WTC11 (cell line): ENCODE data around the gene GAGE12J. TPM values are rescaled to one million over a fixed set of nuclear protein-coding genes. Genes with fewer than 3 reads are reported as not detected.
"Not testable (repeated sequence)": the region's sequence is repeated elsewhere in the genome, so short reads cannot be mapped to it uniquely, and the experiment has no call there.

ENCODE experiments used
- ATAC-seq: fragments of 200-7000 bp; cut with Tn5 transposase; 2 replicates; pipeline ENCODE4 v1.10.0; 2021; ENCODE audit warnings: mild to moderate bottlenecking, moderate library complexity
- Bru-seq: library from RNA; stranded (reverse); fragments of 400-500 nt; gene quantifications from one replicate; lab custom pipeline; 2021; lab: Mats Ljungman, UMichigan
- CTCF ChIA-PET: fragments of 300-600 bp; sonication (Branson Sonifier 250); formaldehyde crosslinking; loops from one replicate; lab custom pipeline; 2021; ENCODE audit warnings: antibody characterized with exemption; lab: Charles Lee
- POLR2A ChIA-PET: fragments of 350-600 bp; sonication (Branson Sonifier 250); formaldehyde crosslinking; loops from one replicate; lab custom pipeline; 2021; ENCODE audit warnings: antibody characterized with exemption; lab: Charles Lee
- DNase-seq: peaks from one replicate; pipeline ENCODE4 v3.0.0; 2021; ENCODE audit warnings: low spot score
- H3K27ac Mint-ChIP-seq: 2 replicates; pipeline ENCODE4 v1.8.0; 2021; ENCODE audit warnings: mixed read lengths
- H3K27me3 Mint-ChIP-seq: 2 replicates; pipeline ENCODE4 v1.8.0; 2021; ENCODE audit warnings: low read depth, mild to moderate bottlenecking, moderate library complexity, mixed read lengths
- H3K36me3 Mint-ChIP-seq: 2 replicates; pipeline ENCODE4 v1.8.0; 2021; ENCODE audit warnings: mixed read lengths
- H3K4me1 Mint-ChIP-seq: 2 replicates; pipeline ENCODE4 v1.8.0; 2022; ENCODE audit warnings: mixed read lengths
- H3K4me3 Mint-ChIP-seq: 2 replicates; pipeline ENCODE4 v1.8.0; 2021; ENCODE audit warnings: mild to moderate bottlenecking, moderate library complexity, mixed read lengths
- H3K9me3 Mint-ChIP-seq: 2 replicates; pipeline ENCODE4 v1.8.0; 2021; ENCODE audit warnings: mixed read lengths
- CREB1 ChIP-seq: sonication (generic); formaldehyde crosslinking; IDR thresholded peaks from 2 replicates; pipeline ENCODE4 v1.8.0; 2023; ENCODE audit warnings: mild to moderate bottlenecking, missing genetic modification reagents
- FOXJ3 ChIP-seq: sonication (generic); formaldehyde crosslinking; IDR thresholded peaks from 2 replicates; pipeline ENCODE4 v1.9.0; 2021; ENCODE audit warnings: missing genetic modification reagents, mild to moderate bottlenecking, borderline replicate concordance
- GRHL2 ChIP-seq: fragments of 250-450 bp; sonication (Bioruptor Pico); IDR thresholded peaks from 2 replicates; pipeline ENCODE4 v1.8.0; 2022; ENCODE audit warnings: mild to moderate bottlenecking, moderate library complexity; ENCODE audit not compliant: insufficient replicate concordance, severe bottlenecking
- GTF2I ChIP-seq: fragments of 250-450 bp; sonication (Bioruptor Pico); conservative IDR thresholded peaks from 2 replicates; pipeline ENCODE4 v1.4.0; 2021; ENCODE audit warnings: mild to moderate bottlenecking
- NFATC4 ChIP-seq: fragments of 250-450 bp; sonication (Bioruptor Pico); IDR thresholded peaks from 2 replicates; pipeline ENCODE4 v1.9.0; 2021; ENCODE audit warnings: mild to moderate bottlenecking
- NR3C1 ChIP-seq: sonication (generic); formaldehyde crosslinking; conservative IDR thresholded peaks from 2 replicates; pipeline ENCODE4 v1.8.1; 2023; ENCODE audit warnings: low read depth, mild to moderate bottlenecking, missing genetic modification reagents
- OVOL2 ChIP-seq: fragments of 250-450 bp; sonication (Bioruptor Pico); IDR thresholded peaks from 2 replicates; pipeline ENCODE4 v1.9.0; 2021; ENCODE audit warnings: mild to moderate bottlenecking, borderline replicate concordance
- TEAD1 ChIP-seq: sonication (generic); formaldehyde crosslinking; IDR thresholded peaks from 2 replicates; pipeline ENCODE4 v1.8.0; 2022; ENCODE audit warnings: mild to moderate bottlenecking, missing genetic modification reagents
- TEAD4 ChIP-seq: sonication (generic); formaldehyde crosslinking; IDR thresholded peaks from 2 replicates; pipeline ENCODE4 v1.8.0; 2022; ENCODE audit warnings: mild to moderate bottlenecking, missing genetic modification reagents
- TP53 ChIP-seq: sonication (generic); formaldehyde crosslinking; IDR thresholded peaks from 2 replicates; pipeline ENCODE4 v1.8.1; 2023; ENCODE audit warnings: mild to moderate bottlenecking, missing genetic modification reagents
- ZNF219 ChIP-seq: sonication (generic); formaldehyde crosslinking; IDR thresholded peaks from 2 replicates; pipeline ENCODE4 v1.8.0; 2023; ENCODE audit warnings: missing genetic modification reagents, mild to moderate bottlenecking, borderline replicate concordance
- ZNF396 ChIP-seq: fragments of 250-450 bp; sonication (Bioruptor Pico); IDR thresholded peaks from 2 replicates; pipeline ENCODE4 v1.8.0; 2021; ENCODE audit warnings: mild to moderate bottlenecking, moderate library complexity, borderline replicate concordance
- ZNF423 ChIP-seq: fragments of 250-450 bp; sonication (Bioruptor Pico); IDR thresholded peaks from 2 replicates; pipeline ENCODE4 v2.1.2; 2022; ENCODE audit warnings: mild to moderate bottlenecking, moderate library complexity
- ZNF671 ChIP-seq: fragments of 250-450 bp; sonication (Bioruptor Pico); IDR thresholded peaks from 2 replicates; pipeline ENCODE4 v1.8.0; 2021; ENCODE audit warnings: mild to moderate bottlenecking
- long read RNA-seq, 3 experiments: library from RNA in 1 of 3; library from capped mRNA in 1 of 3; library from polyadenylated mRNA in 1 of 3; unstranded in 2 of 3; stranded (forward) in 1 of 3; transcript quantifications; one replicate each; pipeline ENCODE4 v2.0.0, GENCODE V29; 2021
- total RNA-seq: library from RNA; stranded (reverse); gene quantifications from 3 replicates; pipeline ENCODE4 v1.2.3, GENCODE V29; 2021
- TF ChIP-seq, protein P1 (sequence below): sonication (generic); formaldehyde crosslinking; IDR thresholded peaks from 2 replicates; pipeline ENCODE4 v1.8.0; 2022; ENCODE audit warnings: mild to moderate bottlenecking, missing genetic modification reagents
- TF ChIP-seq, protein P2 (sequence below): sonication (generic); formaldehyde crosslinking; IDR thresholded peaks from 2 replicates; pipeline ENCODE4 v1.8.1; 2023; ENCODE audit warnings: mild to moderate bottlenecking, missing genetic modification reagents
- TF ChIP-seq, protein P3 (sequence below): sonication (generic); formaldehyde crosslinking; IDR thresholded peaks from 2 replicates; pipeline ENCODE4 v1.8.1; 2022; ENCODE audit warnings: missing genetic modification reagents, borderline replicate concordance
- TF ChIP-seq, protein P4 (sequence below): sonication (generic); formaldehyde crosslinking; IDR thresholded peaks from 2 replicates; pipeline ENCODE4 v1.8.0; 2022; ENCODE audit warnings: mild to moderate bottlenecking, missing genetic modification reagents
- TF ChIP-seq, protein P5 (sequence below): sonication (generic); formaldehyde crosslinking; IDR thresholded peaks from 2 replicates; pipeline ENCODE4 v1.8.0; 2022; ENCODE audit warnings: mild to moderate bottlenecking, missing genetic modification reagents
- TF ChIP-seq, protein P6 (sequence below): sonication (generic); formaldehyde crosslinking; IDR thresholded peaks from 2 replicates; pipeline ENCODE4 v1.8.0; 2022; ENCODE audit warnings: mild to moderate bottlenecking, missing genetic modification reagents
- TF ChIP-seq, protein P7 (sequence below): sonication (generic); formaldehyde crosslinking; IDR thresholded peaks from 2 replicates; pipeline ENCODE4 v1.8.1; 2023; ENCODE audit warnings: mild to moderate bottlenecking, missing genetic modification reagents, borderline replicate concordance

Gene GAGE12J, protein sequence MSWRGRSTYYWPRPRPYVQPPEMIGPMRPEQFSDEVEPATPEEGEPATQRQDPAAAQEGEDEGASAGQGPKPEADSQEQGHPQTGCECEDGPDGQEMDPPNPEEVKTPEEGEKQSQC
- not detected in 3 replicates for total RNA-seq
- Bru-seq, nascent RNA, result percentile 6 among the genes with signal in this experiment
- long read RNA-seq, experiment 1, result 0 reads
- long read RNA-seq, experiment 2, result 0 reads
- long read RNA-seq, experiment 3, result 0 reads

DNA sequence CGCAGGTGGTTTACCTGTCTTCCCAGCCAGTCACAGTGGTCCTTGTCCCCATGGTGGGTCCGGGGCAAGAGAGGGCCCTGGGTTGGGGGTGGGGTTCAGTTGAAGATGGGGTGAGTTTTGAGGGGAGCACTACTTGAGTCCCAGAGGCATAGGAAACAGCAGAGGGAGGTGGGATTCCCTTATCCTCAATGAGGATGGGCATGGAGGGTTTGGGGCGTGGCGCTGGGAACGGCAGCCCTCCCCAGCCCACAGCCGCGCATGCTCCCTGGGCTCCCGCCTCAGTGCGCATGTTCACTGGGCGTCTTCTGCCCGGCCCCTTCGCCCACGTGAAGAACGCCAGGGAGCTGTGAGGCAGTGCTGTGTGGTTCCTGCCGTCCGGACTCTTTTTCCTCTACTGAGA, at the start of gene GAGE12J:
Gene GAGE12J, plus strand, starts transcription at position 301 of the 400 bp plus-strand sequence. CDS start 1,157 bp downstream, outside the sequence.
- DNase-seq, ATAC-seq, H3K4me1 Mint-ChIP-seq, H3K27me3 Mint-ChIP-seq, H3K27ac Mint-ChIP-seq, H3K36me3 Mint-ChIP-seq, H3K4me3 Mint-ChIP-seq, POLR2A ChIA-PET, CTCF ChIA-PET, H3K9me3 Mint-ChIP-seq: not testable (repeated sequence)

DNA sequence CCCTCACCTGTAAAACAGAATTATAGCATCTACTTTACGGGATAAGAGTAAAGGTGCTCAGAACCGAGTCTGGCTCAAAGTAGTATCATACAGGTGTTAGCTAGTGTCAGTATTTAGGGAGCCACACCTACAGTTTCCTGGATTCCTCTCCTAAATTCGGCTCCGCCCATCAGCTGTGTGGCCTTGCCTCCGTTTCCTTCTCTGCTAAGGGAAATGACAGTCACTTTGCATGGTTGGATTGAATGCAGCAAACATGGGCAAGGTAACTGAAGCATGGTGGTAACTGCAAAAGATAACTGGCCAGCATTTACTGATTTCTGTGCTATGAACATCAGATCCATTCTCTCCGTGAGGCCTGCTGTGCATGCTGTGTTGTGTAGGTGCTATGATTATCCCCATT, 49.4 kb upstream of the GAGE12J start:
- DNase-seq (no peak), ATAC-seq (no peak)
- Mint-ChIP-seq H3K4me1 (peaks cover 27% of the 10 kb centered on the region), H3K9me3 (no peaks in the 10 kb centered on the region), H3K27me3 (no peaks in the 10 kb centered on the region), H3K4me3 (no peak overlapping the region), H3K36me3 (peaks cover 8% of the 10 kb centered on the region; the same call in 1 of the 2 replicates), H3K27ac (no peak overlapping the region)
- ChIA-PET CTCF (no interaction called here), POLR2A (interaction anchor here (1.2 kb wide), 1 partner anchor 81 kb away, joined by 3 read pairs; no protein-coding TSS in a partner anchor)
- TF ChIP-seq, protein P1, sequence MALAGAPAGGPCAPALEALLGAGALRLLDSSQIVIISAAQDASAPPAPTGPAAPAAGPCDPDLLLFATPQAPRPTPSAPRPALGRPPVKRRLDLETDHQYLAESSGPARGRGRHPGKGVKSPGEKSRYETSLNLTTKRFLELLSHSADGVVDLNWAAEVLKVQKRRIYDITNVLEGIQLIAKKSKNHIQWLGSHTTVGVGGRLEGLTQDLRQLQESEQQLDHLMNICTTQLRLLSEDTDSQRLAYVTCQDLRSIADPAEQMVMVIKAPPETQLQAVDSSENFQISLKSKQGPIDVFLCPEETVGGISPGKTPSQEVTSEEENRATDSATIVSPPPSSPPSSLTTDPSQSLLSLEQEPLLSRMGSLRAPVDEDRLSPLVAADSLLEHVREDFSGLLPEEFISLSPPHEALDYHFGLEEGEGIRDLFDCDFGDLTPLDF (CRISPR knock-in tag), result no peak
- no peak for TF ChIP-seq ZNF396
- TF ChIP-seq GTF2I (CRISPR knock-in tag), result no peak
- TF ChIP-seq, protein P2, sequence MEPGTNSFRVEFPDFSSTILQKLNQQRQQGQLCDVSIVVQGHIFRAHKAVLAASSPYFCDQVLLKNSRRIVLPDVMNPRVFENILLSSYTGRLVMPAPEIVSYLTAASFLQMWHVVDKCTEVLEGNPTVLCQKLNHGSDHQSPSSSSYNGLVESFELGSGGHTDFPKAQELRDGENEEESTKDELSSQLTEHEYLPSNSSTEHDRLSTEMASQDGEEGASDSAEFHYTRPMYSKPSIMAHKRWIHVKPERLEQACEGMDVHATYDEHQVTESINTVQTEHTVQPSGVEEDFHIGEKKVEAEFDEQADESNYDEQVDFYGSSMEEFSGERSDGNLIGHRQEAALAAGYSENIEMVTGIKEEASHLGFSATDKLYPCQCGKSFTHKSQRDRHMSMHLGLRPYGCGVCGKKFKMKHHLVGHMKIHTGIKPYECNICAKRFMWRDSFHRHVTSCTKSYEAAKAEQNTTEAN (CRISPR knock-in tag), result no peak
- TF ChIP-seq FOXJ3 (CRISPR knock-in tag), result no peak
- TF ChIP-seq, protein P3, sequence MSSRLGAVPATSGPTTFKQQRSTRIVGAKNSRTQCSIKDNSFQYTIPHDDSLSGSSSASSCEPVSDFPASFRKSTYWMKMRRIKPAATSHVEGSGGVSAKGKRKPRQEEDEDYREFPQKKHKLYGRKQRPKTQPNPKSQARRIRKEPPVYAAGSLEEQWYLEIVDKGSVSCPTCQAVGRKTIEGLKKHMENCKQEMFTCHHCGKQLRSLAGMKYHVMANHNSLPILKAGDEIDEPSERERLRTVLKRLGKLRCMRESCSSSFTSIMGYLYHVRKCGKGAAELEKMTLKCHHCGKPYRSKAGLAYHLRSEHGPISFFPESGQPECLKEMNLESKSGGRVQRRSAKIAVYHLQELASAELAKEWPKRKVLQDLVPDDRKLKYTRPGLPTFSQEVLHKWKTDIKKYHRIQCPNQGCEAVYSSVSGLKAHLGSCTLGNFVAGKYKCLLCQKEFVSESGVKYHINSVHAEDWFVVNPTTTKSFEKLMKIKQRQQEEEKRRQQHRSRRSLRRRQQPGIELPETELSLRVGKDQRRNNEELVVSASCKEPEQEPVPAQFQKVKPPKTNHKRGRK (CRISPR knock-in tag), result no peak
- TF ChIP-seq TP53, result no peak
- TF ChIP-seq OVOL2 (CRISPR knock-in tag), result no peak
- no peak for TF ChIP-seq TEAD4 (CRISPR knock-in tag)
- TF ChIP-seq NR3C1, result no peak
- no peak for TF ChIP-seq ZNF423 (CRISPR knock-in tag)
- TF ChIP-seq ZNF671 (CRISPR knock-in tag), result no peak

DNA sequence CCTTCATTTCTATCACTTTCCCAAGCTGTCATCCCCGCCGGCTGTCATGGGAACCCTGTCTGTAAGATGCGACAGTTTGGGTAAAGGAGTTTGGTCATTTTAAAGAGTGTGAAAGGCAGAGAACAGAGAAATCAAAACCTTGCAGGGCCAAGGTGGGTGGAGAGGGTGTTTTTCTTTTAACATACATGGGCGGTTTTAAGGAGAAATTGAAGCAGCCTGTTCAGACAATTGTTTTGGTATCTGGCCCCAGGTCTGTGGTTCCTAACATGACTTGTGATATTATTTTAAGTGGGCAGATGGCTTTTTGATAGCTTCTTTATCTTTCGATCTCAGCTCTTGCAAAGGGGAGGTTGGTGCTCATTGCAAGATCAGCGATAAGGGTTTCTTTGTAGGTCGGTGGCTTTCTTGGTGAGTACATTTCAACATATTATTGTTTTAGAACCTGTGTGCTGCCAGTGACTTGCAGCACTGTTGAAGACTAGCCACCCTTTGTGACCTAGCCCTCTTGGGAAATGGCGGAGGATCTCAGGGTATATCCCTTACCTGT, 48.6 kb upstream of the GAGE12J start:
- Mint-ChIP-seq H3K4me3 (no peak overlapping the region), H3K4me1 (peaks cover 24% of the 10 kb centered on the region), H3K27ac (no peak overlapping the region), H3K9me3 (no peaks in the 10 kb centered on the region), H3K36me3 (peaks cover 8% of the 10 kb centered on the region; the same call in 1 of the 2 replicates), H3K27me3 (no peaks in the 10 kb centered on the region)
- ChIA-PET POLR2A (no interaction called here), CTCF (no interaction called here)
- ATAC-seq (no peak), DNase-seq (no peak)
- TF ChIP-seq FOXJ3 (CRISPR knock-in tag), result no peak
- TF ChIP-seq, protein P4, sequence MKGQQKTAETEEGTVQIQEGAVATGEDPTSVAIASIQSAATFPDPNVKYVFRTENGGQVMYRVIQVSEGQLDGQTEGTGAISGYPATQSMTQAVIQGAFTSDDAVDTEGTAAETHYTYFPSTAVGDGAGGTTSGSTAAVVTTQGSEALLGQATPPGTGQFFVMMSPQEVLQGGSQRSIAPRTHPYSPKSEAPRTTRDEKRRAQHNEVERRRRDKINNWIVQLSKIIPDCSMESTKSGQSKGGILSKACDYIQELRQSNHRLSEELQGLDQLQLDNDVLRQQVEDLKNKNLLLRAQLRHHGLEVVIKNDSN (CRISPR knock-in tag), result no peak
- TF ChIP-seq ZNF396, result no peak
- TF ChIP-seq, protein P5, sequence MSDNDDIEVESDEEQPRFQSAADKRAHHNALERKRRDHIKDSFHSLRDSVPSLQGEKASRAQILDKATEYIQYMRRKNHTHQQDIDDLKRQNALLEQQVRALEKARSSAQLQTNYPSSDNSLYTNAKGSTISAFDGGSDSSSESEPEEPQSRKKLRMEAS (CRISPR knock-in tag), result no peak
- no peak for TF ChIP-seq NFATC4 (CRISPR knock-in tag)
- TF ChIP-seq, protein P6, sequence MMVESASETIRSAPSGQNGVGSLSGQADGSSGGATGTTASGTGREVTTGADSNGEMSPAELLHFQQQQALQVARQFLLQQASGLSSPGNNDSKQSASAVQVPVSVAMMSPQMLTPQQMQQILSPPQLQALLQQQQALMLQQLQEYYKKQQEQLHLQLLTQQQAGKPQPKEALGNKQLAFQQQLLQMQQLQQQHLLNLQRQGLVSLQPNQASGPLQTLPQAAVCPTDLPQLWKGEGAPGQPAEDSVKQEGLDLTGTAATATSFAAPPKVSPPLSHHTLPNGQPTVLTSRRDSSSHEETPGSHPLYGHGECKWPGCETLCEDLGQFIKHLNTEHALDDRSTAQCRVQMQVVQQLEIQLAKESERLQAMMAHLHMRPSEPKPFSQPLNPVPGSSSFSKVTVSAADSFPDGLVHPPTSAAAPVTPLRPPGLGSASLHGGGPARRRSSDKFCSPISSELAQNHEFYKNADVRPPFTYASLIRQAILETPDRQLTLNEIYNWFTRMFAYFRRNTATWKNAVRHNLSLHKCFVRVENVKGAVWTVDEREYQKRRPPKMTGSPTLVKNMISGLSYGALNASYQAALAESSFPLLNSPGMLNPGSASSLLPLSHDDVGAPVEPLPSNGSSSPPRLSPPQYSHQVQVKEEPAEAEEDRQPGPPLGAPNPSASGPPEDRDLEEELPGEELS (CRISPR knock-in tag), result no peak
- TF ChIP-seq GRHL2 (CRISPR knock-in tag), result no peak
- TF ChIP-seq TEAD1 (CRISPR knock-in tag), result no peak
- no peak for TF ChIP-seq ZNF219
- no peak for TF ChIP-seq CREB1
- TF ChIP-seq, protein P7, sequence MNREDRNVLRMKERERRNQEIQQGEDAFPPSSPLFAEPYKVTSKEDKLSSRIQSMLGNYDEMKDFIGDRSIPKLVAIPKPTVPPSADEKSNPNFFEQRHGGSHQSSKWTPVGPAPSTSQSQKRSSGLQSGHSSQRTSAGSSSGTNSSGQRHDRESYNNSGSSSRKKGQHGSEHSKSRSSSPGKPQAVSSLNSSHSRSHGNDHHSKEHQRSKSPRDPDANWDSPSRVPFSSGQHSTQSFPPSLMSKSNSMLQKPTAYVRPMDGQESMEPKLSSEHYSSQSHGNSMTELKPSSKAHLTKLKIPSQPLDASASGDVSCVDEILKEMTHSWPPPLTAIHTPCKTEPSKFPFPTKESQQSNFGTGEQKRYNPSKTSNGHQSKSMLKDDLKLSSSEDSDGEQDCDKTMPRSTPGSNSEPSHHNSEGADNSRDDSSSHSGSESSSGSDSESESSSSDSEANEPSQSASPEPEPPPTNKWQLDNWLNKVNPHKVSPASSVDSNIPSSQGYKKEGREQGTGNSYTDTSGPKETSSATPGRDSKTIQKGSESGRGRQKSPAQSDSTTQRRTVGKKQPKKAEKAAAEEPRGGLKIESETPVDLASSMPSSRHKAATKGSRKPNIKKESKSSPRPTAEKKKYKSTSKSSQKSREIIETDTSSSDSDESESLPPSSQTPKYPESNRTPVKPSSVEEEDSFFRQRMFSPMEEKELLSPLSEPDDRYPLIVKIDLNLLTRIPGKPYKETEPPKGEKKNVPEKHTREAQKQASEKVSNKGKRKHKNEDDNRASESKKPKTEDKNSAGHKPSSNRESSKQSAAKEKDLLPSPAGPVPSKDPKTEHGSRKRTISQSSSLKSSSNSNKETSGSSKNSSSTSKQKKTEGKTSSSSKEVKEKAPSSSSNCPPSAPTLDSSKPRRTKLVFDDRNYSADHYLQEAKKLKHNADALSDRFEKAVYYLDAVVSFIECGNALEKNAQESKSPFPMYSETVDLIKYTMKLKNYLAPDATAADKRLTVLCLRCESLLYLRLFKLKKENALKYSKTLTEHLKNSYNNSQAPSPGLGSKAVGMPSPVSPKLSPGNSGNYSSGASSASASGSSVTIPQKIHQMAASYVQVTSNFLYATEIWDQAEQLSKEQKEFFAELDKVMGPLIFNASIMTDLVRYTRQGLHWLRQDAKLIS (CRISPR knock-in tag), result no peak
